ENCODE data around the gene TMCC1.
"Not testable (repeated sequence)": the region's sequence is repeated elsewhere in the genome, so short reads cannot be mapped to it uniquely, and the experiment has no call there.

The TMCC1 gene

DNA sequence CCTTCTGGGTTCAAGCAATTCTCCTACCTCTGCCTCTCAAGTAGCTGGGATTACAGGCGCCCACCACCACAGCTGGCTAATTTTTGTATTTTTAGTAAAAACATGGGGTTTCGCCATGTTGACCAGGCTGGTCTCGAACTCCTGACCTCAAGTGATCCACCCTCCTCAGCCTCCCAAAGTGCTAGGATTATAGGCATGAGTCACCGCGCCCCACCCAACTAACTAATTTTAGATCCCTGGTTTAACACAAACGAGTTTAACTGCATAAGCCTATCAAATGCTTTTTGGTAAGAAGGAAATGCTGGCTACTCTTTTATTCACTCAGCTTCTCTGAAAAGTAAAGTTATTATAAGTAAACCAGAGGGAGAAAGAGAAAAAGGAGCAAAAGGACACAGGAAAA is 61.6 kb downstream of the TMCC1 start:
- not testable (repeated sequence) for H3K9me3 ChIP-seq (ENCODE audit: low read length); H3K9ac ChIP-seq (ENCODE audit: low read length); H3K27ac ChIP-seq (ENCODE audit: low read depth, low read length); H3K4me3 ChIP-seq (ENCODE audit: low read depth in 1 of 2, low read length in 2 of 2); H3K4me1 ChIP-seq (ENCODE audit: insufficient read depth, low read length); H3K36me3 ChIP-seq (ENCODE audit: insufficient read depth, low read length); H3K27me3 ChIP-seq (ENCODE audit: control insufficient read depth in 1 of 2, insufficient read depth in 2 of 2, low read length in 2 of 2)

DNA sequence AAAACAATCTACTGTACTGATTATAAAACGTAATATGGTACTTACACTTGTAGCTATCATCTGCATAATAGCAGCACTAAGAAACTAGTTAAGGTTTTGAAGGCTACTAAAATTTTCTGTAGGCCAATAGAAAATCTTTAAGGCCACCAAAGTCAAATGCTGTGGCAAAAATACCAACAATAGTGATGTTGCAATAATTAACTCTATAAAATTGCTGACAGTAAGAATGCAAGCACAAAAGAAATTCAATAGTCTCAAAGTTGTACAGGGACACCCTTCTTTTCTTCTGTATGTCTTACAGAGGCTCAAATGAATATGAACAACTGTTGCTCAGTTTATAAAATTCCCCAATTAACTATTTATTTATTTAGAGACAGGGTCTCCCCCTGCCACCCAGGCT is 62.0 kb downstream of the TMCC1 start:
- H3K4me1 ChIP-seq (ENCODE audit: insufficient read depth, low read length), result peaks cover 6% of the 10 kb centered on the region
- H3K4me3 ChIP-seq (ENCODE audit: low read depth in 1 of 2, low read length in 2 of 2), result no peak overlapping the region
- H3K27me3 ChIP-seq (ENCODE audit: control insufficient read depth in 1 of 2, insufficient read depth in 2 of 2, low read length in 2 of 2), result no peaks in the 10 kb centered on the region

DNA sequence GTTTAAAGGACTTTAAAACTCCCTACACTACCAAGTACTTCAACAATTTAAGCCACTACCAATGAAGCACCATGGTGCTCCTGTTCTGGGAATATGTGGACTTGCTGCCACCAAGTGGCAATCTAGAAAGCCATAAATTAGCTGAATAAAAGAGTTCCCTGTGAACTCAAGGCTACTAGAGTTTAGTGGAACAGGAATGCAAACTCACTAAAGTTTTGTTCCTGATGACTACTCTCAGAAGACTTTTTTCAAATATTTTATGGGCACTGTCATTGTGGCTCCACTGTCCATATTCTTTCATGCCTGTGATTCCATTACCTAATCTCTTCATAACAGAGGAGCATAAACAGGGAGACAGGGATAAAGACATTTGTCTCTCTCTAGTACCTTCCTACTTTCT is 63.9 kb downstream of the TMCC1 start:
- Histone ChIP-seq H3K36me3 (ENCODE audit: insufficient read depth, low read length) (no peaks in the 10 kb centered on the region), H3K27me3 (ENCODE audit: control insufficient read depth in 1 of 2, insufficient read depth in 2 of 2, low read length in 2 of 2) (no peaks in the 10 kb centered on the region), H3K27ac (ENCODE audit: low read depth, low read length) (no peak overlapping the region), H3K9ac (ENCODE audit: low read length) (no peak overlapping the region), H3K9me3 (ENCODE audit: low read length) (no peaks in the 10 kb centered on the region), H3K4me3 (ENCODE audit: low read depth in 1 of 2, low read length in 2 of 2) (no peak overlapping the region), H3K4me1 (ENCODE audit: insufficient read depth, low read length) (peaks cover 4% of the 10 kb centered on the region)

More for the DNA sequence above, 62.0 kb downstream of the TMCC1 start:
- H3K9ac ChIP-seq (ENCODE audit: low read length), result no peak overlapping the region
- no peak overlapping the region for H3K27ac ChIP-seq (ENCODE audit: low read depth, low read length)
- no peaks in the 10 kb centered on the region for H3K36me3 ChIP-seq (ENCODE audit: insufficient read depth, low read length)
- no peaks in the 10 kb centered on the region for H3K9me3 ChIP-seq (ENCODE audit: low read length)

DNA sequence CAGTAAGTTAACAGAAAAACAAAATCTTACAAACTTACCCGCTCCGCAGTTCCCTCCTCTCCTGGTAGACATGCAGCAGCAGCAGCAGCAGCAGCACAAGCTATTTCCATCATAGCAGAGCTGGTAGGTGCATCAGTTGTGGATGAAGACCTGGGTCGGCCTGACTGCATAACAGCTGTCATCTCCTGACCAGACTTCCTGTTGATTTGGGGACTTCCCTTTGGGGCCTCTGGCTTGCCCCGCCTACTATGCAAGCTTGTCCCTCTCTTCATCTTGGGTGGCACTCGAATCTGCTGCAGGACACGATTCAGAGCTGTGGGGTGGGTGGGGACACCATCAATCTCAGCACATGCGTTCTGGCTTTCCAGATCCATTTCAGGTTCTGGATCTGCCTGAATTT is 65.7 kb downstream of the TMCC1 start:
- peaks cover 4% of the 10 kb centered on the region for H3K4me1 ChIP-seq (ENCODE audit: insufficient read depth, low read length)
- H3K27ac ChIP-seq (ENCODE audit: low read depth, low read length), result no peak overlapping the region
- no peak overlapping the region for H3K9ac ChIP-seq (ENCODE audit: low read length)
- H3K36me3 ChIP-seq (ENCODE audit: insufficient read depth, low read length), result no peaks in the 10 kb centered on the region
- H3K4me3 ChIP-seq (ENCODE audit: low read depth in 1 of 2, low read length in 2 of 2), result no peak overlapping the region
- no peaks in the 10 kb centered on the region for H3K9me3 ChIP-seq (ENCODE audit: low read length)
- H3K27me3 ChIP-seq (ENCODE audit: control insufficient read depth in 1 of 2, insufficient read depth in 2 of 2, low read length in 2 of 2), result no peaks in the 10 kb centered on the region

DNA sequence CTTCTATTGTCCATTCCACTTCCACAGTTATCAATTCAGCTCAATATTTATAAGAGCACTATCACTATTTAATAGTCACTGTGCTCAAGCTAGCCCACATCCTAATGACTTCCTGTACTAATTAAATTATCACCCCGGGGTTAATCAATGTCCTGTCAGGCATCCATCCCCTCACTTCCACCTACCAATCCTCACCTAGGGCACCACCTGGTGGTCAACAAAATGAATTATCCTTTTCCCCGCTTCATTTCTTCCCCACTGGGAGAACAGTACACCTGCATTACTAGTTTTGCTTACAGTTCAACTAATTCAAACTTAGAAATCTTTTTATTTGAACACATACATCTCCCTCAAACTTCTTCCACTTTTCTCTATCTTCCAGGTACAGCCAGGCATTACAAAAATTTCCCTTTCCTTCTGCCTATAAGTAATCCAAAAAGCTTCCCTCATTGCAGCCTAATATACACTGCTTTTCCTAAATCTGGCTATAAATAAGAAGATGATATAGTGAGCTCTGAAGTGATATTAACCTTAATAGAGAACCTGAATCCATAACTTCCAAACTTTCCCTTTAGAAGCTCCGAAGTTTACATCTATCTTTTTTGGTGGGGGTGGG is 68.5 kb downstream of the TMCC1 start:
- Histone ChIP-seq H3K36me3 (ENCODE audit: insufficient read depth, low read length) (no peaks in the 10 kb centered on the region), H3K4me1 (ENCODE audit: insufficient read depth, low read length) (peaks cover 3% of the 10 kb centered on the region), H3K9ac (ENCODE audit: low read length) (no peak overlapping the region), H3K27ac (ENCODE audit: low read depth, low read length) (no peak overlapping the region), H3K4me3 (ENCODE audit: low read depth in 1 of 2, low read length in 2 of 2) (no peak overlapping the region), H3K27me3 (ENCODE audit: control insufficient read depth in 1 of 2, insufficient read depth in 2 of 2, low read length in 2 of 2) (no peaks in the 10 kb centered on the region), H3K9me3 (ENCODE audit: low read length) (no peaks in the 10 kb centered on the region)

DNA sequence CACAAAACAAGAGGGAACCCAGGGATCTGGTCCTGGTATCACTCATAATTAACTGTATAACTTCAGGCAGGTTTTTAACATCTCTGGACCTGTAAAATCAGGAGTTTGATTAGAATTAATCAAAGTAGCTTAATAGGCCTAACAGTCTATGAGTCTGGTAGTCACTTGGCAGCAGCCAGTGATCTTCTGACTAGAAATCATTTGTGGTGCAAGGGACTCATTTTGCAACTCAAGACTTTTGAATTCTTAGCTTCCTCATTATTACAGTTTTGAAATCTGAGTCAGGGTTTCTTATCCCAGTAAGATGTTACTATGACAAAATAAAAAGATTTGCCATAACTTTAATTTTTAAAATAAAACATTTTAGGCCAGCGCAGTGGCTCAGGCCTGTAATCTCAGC is 70.8 kb downstream of the TMCC1 start:
- no peak overlapping the region for H3K4me3 ChIP-seq (ENCODE audit: low read depth in 1 of 2, low read length in 2 of 2)

DNA sequence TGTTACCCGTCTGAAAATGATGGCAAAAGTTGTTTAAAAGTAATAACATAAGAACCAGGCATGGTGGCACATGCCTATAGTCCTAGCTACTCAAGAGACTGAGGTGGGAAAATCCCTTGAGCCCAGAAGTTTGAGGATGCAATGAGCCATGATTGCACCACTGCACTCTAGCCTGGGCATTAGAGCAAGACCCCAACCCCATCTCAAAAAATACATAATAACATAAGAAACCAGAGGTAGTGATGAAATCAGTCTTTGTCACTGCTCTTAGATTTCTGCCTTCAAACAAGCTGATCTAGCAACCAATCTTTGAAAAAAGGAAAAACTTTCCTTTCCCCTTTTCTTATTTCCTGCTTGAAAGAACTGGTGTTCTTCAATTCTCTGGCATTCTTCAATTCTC is 71.3 kb downstream of the TMCC1 start:
- Histone ChIP-seq H3K4me1 (ENCODE audit: insufficient read depth, low read length) (peaks cover 7% of the 10 kb centered on the region), H3K36me3 (ENCODE audit: insufficient read depth, low read length) (no peaks in the 10 kb centered on the region), H3K27me3 (ENCODE audit: control insufficient read depth in 1 of 2, insufficient read depth in 2 of 2, low read length in 2 of 2) (no peaks in the 10 kb centered on the region), H3K9ac (ENCODE audit: low read length) (no peak overlapping the region), H3K27ac (ENCODE audit: low read depth, low read length) (no peak overlapping the region), H3K4me3 (ENCODE audit: low read depth in 1 of 2, low read length in 2 of 2) (no peak overlapping the region), H3K9me3 (ENCODE audit: low read length) (no peaks in the 10 kb centered on the region)

More for the DNA sequence above, 70.8 kb downstream of the TMCC1 start:
- no peak overlapping the region for H3K27ac ChIP-seq (ENCODE audit: low read depth, low read length)
- H3K27me3 ChIP-seq (ENCODE audit: control insufficient read depth in 1 of 2, insufficient read depth in 2 of 2, low read length in 2 of 2), result no peaks in the 10 kb centered on the region
- peaks cover 7% of the 10 kb centered on the region for H3K4me1 ChIP-seq (ENCODE audit: insufficient read depth, low read length)
- no peaks in the 10 kb centered on the region for H3K9me3 ChIP-seq (ENCODE audit: low read length)
- H3K36me3 ChIP-seq (ENCODE audit: insufficient read depth, low read length), result no peaks in the 10 kb centered on the region
- H3K9ac ChIP-seq (ENCODE audit: low read length), result no peak overlapping the region

DNA sequence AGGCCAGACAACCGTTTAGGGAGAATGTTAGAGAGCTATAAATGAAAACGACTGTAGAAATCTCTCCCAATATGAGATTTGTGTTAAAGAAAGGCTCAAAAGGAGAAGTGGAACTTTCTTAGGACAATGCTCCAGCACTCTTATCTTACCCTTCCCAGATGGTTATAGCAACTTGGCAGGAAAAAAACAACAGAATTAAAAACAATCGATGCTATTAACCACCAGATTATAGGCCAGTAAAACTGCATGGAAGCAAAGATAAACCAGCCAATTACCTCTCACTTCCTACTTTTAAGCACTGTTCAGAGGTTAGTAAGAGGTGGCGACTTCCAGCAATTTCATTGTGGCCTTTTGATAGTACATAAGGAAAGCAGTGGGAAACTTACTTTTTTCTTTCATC is 72.9 kb downstream of the TMCC1 start:
- H3K36me3 ChIP-seq (ENCODE audit: insufficient read depth, low read length), result no peaks in the 10 kb centered on the region
- peaks cover 7% of the 10 kb centered on the region for H3K4me1 ChIP-seq (ENCODE audit: insufficient read depth, low read length)
- H3K9me3 ChIP-seq (ENCODE audit: low read length), result no peaks in the 10 kb centered on the region
- H3K27me3 ChIP-seq (ENCODE audit: control insufficient read depth in 1 of 2, insufficient read depth in 2 of 2, low read length in 2 of 2), result no peaks in the 10 kb centered on the region
- H3K27ac ChIP-seq (ENCODE audit: low read depth, low read length), result no peak overlapping the region
- no peak overlapping the region for H3K9ac ChIP-seq (ENCODE audit: low read length)
- H3K4me3 ChIP-seq (ENCODE audit: low read depth in 1 of 2, low read length in 2 of 2), result no peak overlapping the region

DNA sequence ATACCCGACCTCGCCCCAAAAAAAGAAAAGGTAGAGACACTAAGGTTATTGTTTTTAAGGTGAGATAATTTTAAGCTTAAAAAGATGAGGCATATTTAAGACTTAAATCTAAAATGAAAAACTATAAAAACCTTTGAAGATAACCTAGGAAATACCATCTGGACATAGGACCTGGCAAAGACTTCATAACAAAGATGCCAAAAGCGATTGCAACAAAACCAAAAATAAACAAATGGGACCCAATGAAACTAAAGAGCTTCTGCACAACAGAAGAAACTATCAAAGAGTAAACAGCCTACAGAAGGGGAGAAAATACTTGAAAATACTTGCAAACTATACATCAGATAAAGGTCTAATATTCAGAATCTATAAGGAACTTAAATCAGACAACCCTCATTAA is 80.9 kb downstream of the TMCC1 start:
- no peaks in the 10 kb centered on the region for H3K4me1 ChIP-seq (ENCODE audit: insufficient read depth, low read length)
- H3K9me3 ChIP-seq (ENCODE audit: low read length), result no peaks in the 10 kb centered on the region
- no peaks in the 10 kb centered on the region for H3K36me3 ChIP-seq (ENCODE audit: insufficient read depth, low read length)

DNA sequence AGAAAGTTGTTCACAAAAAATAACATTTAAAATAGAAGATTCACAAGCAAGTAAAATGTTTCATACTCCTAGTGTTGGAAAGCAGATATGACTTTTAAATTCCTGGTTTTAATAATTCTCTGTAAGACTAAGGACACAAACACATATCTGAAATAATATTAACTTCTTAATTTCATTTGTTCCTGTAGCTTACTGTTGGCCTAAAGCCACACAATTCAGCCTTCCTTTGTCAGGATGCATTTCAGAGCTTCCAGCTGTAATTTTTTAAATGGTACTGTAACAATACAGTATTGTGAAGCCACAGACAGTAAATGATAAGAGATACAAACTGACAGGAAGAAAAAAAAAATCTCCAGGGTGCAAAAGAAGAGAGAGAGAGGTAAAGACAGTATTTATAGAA is 84.2 kb downstream of the TMCC1 start:
- no peak overlapping the region for H3K27ac ChIP-seq (ENCODE audit: low read depth, low read length)
- H3K9me3 ChIP-seq (ENCODE audit: low read length), result no peaks in the 10 kb centered on the region
- no peaks in the 10 kb centered on the region for H3K36me3 ChIP-seq (ENCODE audit: insufficient read depth, low read length)
- peaks cover 8% of the 10 kb centered on the region for H3K4me1 ChIP-seq (ENCODE audit: insufficient read depth, low read length)
- H3K9ac ChIP-seq (ENCODE audit: low read length), result no peak overlapping the region
- no peaks in the 10 kb centered on the region for H3K27me3 ChIP-seq (ENCODE audit: control insufficient read depth in 1 of 2, insufficient read depth in 2 of 2, low read length in 2 of 2)
- H3K4me3 ChIP-seq (ENCODE audit: low read depth in 1 of 2, low read length in 2 of 2), result no peak overlapping the region

More for the DNA sequence above, 80.9 kb downstream of the TMCC1 start:
- no peak overlapping the region for H3K4me3 ChIP-seq (ENCODE audit: low read depth in 1 of 2, low read length in 2 of 2)
- H3K27ac ChIP-seq (ENCODE audit: low read depth, low read length), result no peak overlapping the region
- no peaks in the 10 kb centered on the region for H3K27me3 ChIP-seq (ENCODE audit: control insufficient read depth in 1 of 2, insufficient read depth in 2 of 2, low read length in 2 of 2)
- H3K9ac ChIP-seq (ENCODE audit: low read length), result no peak overlapping the region

DNA sequence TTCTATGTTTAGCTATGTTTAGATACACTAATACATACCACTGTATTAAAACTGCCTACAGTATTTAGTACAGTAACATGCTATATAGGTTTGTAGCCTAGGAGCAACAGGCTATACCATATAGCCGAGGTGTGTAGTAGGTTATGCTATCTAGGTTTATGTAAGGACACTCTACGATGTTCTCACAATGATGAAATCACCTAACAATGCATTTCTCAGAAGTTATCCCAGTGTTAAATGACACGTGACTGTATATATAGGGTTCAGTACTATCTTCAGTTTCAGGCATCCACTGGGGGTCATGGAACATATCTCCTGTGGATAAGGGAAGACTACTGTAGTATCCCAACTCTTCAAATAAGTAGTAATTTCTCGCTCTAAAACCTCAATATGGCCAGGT is 97.4 kb downstream of the TMCC1 start:
- Histone ChIP-seq H3K9ac (ENCODE audit: low read length) (no peak overlapping the region), H3K27me3 (ENCODE audit: control insufficient read depth in 1 of 2, insufficient read depth in 2 of 2, low read length in 2 of 2) (no peaks in the 10 kb centered on the region), H3K27ac (ENCODE audit: low read depth, low read length) (no peak overlapping the region), H3K4me3 (ENCODE audit: low read depth in 1 of 2, low read length in 2 of 2) (no peak overlapping the region), H3K36me3 (ENCODE audit: insufficient read depth, low read length) (no peaks in the 10 kb centered on the region), H3K4me1 (ENCODE audit: insufficient read depth, low read length) (peaks cover 26% of the 10 kb centered on the region), H3K9me3 (ENCODE audit: low read length) (no peaks in the 10 kb centered on the region)

DNA sequence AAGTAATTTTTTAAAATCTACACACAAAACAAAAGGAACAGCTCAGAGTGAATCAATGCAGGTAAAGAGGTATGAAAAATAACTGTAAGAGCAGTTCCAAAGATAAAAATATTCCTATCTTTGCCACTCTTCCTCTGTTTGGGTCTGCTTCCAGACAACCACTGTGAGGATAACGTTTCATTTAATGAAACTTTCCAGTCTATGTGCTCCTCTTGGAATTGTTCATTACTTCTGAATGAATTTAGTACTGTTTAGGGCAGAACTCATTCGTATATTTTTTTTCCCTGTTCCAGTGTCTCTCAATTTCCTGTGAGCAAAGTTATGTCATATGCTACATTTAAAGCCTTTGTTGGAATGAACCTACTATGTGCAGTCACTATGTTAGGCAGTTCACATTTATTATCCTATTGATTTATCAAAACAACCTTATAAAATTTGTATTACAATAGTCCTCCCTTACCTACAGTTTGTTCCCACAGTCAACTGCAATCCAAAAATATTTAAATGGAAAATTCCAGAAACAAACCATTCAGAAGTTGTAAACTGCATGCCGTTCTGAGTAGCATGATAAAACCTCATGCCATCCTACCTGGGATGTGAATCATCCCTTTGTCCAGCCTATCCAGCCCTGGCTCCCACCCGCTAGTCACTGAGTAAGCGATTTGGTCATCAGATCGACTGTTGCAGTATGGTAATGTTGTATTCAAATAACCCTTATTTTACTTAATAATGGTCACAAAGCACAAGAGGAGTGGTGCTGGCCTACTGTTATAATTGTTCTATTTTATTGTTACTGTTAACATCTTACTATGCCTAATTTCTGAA is 98.1 kb downstream of the TMCC1 start:
- H3K27ac ChIP-seq (ENCODE audit: low read depth, low read length), result no peak overlapping the region
- no peaks in the 10 kb centered on the region for H3K9me3 ChIP-seq (ENCODE audit: low read length)
- H3K4me1 ChIP-seq (ENCODE audit: insufficient read depth, low read length), result peaks cover 26% of the 10 kb centered on the region
- no peak overlapping the region for H3K9ac ChIP-seq (ENCODE audit: low read length)
- H3K4me3 ChIP-seq (ENCODE audit: low read depth in 1 of 2, low read length in 2 of 2), result no peak overlapping the region
- no peaks in the 10 kb centered on the region for H3K36me3 ChIP-seq (ENCODE audit: insufficient read depth, low read length)
- no peaks in the 10 kb centered on the region for H3K27me3 ChIP-seq (ENCODE audit: control insufficient read depth in 1 of 2, insufficient read depth in 2 of 2, low read length in 2 of 2)
